PC-3 (cell line): Measurements from ENCODE around the gene LRCOL1.

Experiments used
- CTCF ChIP-seq: fragments of 300-600 bp; sonication (generic); conservative IDR thresholded peaks from 2 replicates; pipeline ENCODE4 v1.5.1; 2017; ENCODE audit warnings: antibody characterized with exemption, low read depth, mild to moderate bottlenecking, low read length
- EZH2 ChIP-seq: fragments of 300-600 bp; sonication (generic); IDR thresholded peaks from one replicate; pipeline ENCODE4 v1.6.1; 2017; ENCODE audit warnings: antibody characterized with exemption, mild to moderate bottlenecking, low read length; ENCODE audit not compliant: unreplicated experiment
- EZH2phosphoT487 ChIP-seq: fragments of 300-600 bp; sonication (generic); IDR thresholded peaks from 2 replicates; pipeline ENCODE4 v1.6.1; 2018; ENCODE audit warnings: mild to moderate bottlenecking, antibody characterized with exemption, low read length, borderline replicate concordance

GRCh38 chr12:132630672-132631071 lies 20.3 kb upstream of the LRCOL1 start:
- TF ChIP-seq CTCF: no peak
- no peak for TF ChIP-seq EZH2phosphoT487
- no peak for TF ChIP-seq EZH2
